HG02642 (cell line): ENCODE data around the gene RAB3C.

Experiments used
- ATAC-seq: cut with Tn5 transposase; IDR thresholded peaks from one replicate; pipeline ENCODE4 v1.9.1; 2021; ENCODE audit warnings: mild to moderate bottlenecking; ENCODE audit not compliant: unreplicated experiment, poor library complexity

Gene RAB3C

GRCh38 chr5:58852566-58852965 lies 269.7 kb downstream of the RAB3C start:
- ATAC-seq = no peak

DNA sequence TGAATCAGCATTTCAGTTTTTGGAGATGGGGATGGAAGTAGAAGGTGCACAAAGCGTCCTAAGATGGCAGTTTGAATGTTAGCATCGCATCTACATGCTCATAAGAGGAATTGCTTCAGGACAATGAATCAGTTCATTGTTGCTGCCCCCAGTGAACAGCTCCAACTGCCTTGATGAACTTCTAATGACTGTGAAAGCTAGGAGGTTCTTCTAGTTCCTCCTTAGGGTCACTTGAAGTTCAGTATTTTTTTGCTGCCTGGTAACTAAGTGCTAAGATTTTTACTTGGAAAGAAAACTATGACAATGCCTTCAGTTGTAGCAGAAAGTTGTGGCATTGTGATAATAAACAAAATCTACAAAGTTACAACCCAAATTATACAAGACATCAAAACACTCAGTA lies 271.6 kb downstream of the RAB3C start:
- ATAC-seq = no peak

DNA sequence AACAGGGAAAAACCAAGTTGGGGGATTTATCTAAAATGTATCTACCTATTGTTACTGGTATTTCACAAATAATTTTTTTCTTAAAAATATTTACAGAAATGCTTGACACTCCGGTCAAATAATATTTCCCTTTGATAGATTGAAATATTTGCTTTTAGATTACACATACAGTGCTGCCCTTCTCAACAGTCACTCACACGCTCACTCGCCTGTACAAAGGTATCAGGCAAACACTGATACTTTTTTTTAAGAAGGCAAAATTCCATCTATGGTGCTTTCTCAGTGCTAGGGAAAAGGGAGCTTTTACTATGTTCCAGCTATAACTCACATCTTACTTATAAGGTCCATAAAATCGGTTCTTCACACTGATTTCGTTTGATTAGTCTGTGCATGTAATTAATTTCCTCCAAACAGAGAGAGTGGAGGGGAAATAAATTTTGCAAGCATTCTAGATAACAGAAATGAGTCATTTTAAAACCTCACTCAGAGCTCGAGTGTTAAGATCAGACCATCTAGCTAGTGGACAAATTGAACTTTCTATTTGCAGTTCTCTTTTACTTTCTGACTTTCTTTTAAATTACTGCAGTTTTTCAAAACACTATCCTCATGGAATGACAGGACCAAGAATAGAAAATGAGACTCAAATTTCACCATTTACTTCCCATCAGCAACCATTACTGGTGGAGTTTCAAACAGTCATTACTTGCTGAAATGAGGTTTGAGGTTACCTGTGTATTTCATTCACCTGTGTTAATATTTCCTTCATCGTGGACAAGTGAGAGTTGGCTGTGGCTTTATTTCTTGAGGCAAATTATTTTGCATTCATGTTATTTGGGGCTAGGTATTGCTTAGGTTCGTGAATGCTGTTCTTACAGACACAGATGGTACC lies 273.2 kb downstream of the RAB3C start:
- ATAC-seq = no peak

DNA sequence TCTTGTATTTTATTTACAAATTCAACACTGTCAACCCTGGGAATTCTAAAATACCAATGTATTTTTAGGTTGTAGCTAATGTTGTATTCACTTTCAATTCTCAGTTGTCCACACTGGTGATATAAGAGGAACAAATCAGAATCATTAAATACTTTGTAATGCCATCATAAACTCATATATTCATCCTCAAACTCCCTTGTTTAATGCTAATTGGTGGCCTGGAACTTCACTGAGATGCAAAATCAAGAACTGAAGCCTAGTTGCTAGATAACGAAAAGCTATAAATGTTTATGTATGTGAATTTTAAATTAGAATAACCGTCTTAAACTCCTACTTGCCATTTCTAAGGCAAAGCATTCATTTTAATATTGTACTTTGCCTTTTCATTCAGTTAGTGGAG lies 274.7 kb downstream of the RAB3C start:
- ATAC-seq = no peak

GRCh38 chr5:58860680-58861079 lies 277.8 kb downstream of the RAB3C start:
- ATAC-seq = no peak

DNA sequence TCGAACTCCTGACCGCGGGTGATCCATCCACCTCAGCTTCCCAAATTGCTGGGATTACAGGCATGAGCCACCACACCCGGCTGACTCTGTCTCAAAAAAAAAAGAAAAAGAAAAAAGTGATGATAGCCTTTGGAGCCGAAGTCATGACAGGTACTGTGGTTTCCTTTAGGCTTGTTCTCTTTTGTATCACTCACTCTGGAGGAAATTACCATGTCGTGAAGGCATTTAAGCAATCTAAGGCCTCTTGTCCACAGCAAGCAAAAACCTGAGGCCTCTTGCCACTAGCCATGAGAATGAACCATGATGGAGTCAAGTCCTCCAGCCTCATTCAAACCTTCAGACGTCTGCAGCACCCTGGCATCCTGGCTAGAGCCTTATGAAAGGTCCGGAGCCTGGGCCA lies 286.1 kb downstream of the RAB3C start:
- no peak for ATAC-seq

DNA sequence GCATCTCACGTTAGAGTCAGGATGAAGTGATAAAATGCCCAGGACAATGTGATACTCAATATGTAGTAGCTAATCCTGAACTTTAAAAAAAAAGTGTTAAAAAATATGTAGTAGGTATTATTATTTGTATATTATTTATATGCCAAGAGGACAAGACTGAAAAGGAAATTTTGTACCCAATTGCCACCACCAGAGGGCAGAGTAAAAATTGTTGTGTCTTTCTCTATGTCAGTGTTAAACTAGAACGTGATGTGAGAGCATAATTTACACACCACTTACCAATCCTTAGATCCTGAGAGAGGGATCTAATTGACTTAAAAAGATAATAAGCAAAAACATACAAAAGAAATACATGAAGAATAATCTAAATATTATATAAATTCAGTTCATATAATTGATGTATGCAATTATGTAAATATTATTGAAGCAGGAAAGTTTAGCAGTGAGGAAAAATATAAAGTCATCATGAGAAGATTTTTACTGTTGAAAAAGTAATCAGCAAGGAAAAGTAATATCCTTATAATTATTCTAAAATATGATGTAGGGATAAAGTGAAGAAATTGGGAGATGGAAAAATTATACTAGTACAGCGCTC lies 288.9 kb downstream of the RAB3C start:
- ATAC-seq = no peak

DNA sequence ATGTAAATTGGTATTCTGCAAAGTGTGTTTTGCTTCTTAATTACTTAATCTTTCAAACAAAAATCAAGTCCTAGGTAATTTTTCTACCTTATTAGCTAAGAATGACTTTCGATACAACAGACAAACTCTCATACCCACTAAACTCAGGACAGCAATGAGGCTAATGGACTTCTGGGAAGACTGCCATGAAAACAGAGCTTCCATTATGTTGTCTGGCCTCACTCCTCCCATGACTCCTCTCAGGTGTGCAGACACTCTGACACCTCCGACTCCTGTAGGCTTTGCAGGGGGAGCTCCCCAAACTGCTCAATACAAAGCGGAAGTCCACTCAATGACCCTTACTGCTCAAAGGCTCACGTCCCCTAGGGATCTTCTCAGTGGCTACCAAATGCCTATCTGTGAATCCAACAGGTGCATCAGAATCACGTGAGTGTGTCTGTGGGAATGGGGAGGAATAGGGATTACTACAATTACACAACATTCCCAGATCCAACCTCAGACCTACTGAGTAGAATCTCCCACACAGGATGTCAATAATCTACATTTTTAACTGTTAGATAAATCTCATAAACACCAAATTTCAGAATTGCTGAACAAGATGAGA lies 289.9 kb downstream of the RAB3C start:
- ATAC-seq = no peak

DNA sequence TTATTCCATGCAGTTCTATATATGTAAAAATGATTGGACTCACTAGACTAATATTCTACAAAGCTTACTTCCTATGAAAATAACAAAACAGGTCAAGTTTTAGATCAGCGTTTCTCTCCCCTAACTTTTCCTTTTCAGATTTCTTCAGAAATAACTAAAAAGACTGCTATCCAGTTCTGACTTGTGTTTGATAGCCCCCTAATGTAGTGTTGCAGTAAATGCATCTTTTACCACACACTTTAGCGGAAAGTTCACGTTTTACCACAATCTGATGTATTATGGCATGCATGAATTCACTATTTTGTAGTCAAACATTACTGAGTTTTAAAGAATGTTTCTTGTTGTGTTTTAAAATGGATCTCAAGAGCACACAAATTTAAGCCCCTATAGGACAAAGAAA lies 292.7 kb downstream of the RAB3C start:
- no peak for ATAC-seq

- peak; percentile 65 for ATAC-seq
Measured at GRCh38 chr5:58885260-58885659, 302.4 kb downstream of the RAB3C start.

- ATAC-seq = peak; percentile 80
Measured at GRCh38 chr5:58886315-58887207, 303.7 kb downstream of the RAB3C start.

DNA sequence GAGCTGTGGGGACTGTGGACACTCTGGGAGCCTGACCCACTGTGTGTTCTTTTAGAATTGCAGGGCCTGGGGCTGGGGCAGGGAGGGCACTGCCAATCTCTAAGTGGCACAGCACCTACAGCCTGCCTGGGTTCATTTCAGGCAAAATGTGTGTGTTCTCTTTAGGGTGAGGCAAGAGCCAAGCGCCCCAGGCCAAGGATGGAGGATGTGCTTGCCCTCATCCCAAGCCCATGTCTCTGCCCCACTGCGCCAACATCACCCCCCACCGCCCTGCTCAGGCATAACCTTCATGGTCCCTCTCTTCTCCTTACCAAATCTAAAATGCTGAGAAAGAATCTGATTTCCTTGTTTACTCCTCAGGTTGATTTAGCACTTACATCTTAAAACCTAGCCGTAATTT lies 304.4 kb downstream of the RAB3C start:
- no peak for ATAC-seq

- ATAC-seq = no peak
Measured at GRCh38 chr5:58887721-58888409, 305.0 kb downstream of the RAB3C start.

DNA sequence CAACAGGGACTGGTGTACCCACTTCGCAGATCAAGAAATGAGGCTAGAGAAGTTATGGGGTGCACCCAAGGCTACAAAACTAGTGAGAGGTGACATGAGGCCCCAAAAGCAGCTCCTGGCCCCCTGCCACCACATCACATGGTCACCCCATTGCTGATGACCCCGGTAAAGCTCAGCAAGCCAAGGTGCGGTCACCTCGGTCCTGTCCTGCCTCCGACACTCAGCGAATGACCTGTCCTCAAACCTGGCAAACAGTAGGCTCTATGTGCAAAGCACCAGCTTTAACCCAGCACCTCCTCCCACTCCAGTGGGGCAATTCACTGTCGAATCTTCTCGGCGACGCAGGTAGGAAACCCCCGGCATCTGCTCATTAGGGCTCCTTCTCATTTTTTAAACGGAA lies 307.4 kb downstream of the RAB3C start:
- no peak for ATAC-seq

GRCh38 chr5:58890701-58891085 lies 307.8 kb downstream of the RAB3C start:
- no peak for ATAC-seq

GRCh38 chr5:58891086-58891970 lies 308.5 kb downstream of the RAB3C start:
- peak; percentile 51 for ATAC-seq

GRCh38 chr5:58891971-58892343 lies 309.1 kb downstream of the RAB3C start:
- no peak for ATAC-seq

DNA sequence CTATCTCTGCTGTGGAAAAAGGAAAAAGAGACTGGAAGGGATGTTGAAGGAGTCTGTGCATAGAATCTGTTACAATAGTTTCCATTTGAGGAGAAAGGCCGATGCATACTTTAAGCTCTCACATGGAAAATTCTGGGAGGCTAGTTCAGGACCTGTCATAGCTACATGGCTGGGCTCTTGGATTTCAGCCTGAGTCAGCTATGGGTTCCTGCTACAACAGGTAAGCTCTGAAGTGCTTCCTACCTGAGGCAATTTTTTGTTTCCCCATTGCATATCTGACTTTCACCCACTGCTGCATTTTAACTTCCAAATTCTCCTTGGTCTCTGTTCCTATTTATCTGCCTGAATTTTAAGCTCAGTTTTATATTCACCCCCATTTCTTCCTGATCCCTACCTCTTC lies 310.7 kb downstream of the RAB3C start:
- no peak for ATAC-seq

DNA sequence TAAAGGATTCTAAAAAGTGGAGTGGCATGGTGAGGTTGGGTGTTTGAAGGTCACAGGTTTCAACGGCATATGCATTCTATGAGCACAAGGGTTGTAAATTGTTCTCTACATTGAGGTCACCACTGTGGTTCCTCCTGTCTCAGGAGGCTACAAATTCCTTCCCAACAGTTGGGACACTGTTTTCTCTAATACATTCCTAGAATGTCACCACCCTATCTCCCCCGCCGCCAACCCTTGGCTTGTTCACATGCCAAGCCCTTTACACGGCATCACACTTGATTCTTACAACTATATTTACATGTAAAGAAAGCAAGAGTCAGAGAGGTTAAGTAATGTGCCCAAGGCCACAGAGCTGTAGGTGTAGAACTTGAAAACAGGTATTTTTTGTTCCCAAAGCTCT lies 315.1 kb downstream of the RAB3C start:
- ATAC-seq = no peak
